ENCODE results near the gene TMIE.

GRCh38 chr3:46680298-46680826 lies 20.8 kb upstream of the TMIE start:
- TF ChIP-seq, protein P1, sequence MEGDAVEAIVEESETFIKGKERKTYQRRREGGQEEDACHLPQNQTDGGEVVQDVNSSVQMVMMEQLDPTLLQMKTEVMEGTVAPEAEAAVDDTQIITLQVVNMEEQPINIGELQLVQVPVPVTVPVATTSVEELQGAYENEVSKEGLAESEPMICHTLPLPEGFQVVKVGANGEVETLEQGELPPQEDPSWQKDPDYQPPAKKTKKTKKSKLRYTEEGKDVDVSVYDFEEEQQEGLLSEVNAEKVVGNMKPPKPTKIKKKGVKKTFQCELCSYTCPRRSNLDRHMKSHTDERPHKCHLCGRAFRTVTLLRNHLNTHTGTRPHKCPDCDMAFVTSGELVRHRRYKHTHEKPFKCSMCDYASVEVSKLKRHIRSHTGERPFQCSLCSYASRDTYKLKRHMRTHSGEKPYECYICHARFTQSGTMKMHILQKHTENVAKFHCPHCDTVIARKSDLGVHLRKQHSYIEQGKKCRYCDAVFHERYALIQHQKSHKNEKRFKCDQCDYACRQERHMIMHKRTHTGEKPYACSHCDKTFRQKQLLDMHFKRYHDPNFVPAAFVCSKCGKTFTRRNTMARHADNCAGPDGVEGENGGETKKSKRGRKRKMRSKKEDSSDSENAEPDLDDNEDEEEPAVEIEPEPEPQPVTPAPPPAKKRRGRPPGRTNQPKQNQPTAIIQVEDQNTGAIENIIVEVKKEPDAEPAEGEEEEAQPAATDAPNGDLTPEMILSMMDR (optimal IDR thresholded peaks at IDR 0.05 in 1 of 3, IDR thresholded peaks at IDR 0.05 in 1 of 3, conservative IDR thresholded peaks at IDR 0.05 in 1 of 3; ENCODE audit: extremely low read depth in 1 of 3, insufficient read depth in 2 of 3, low read length in 3 of 3) = no peak
- no peak for TF ChIP-seq EZH2 (IDR thresholded peaks at IDR 0.05; ENCODE audit: low read length)
